ENCODE measurements around the gene VSTM2L. TPM values are rescaled to one million over a fixed set of nuclear protein-coding genes. Genes with fewer than 3 reads are reported as not detected.

VSTM2L gene
- polyA plus RNA-seq, 1 donor, result 22.9 TPM

GRCh38 chr20:37918035-37918434 lies 15.1 kb downstream of the VSTM2L start:
- Histone ChIP-seq H3K27ac (ENCODE audit: low read length) (no peak overlapping the region), H3K36me3 (ENCODE audit: control insufficient read depth, insufficient read depth, low read length) (no peaks in the 10 kb centered on the region), H3K27me3 (ENCODE audit: control insufficient read depth, insufficient read depth, low read length) (peaks cover 20% of the 10 kb centered on the region), H3K4me3 (ENCODE audit: low read length) (no peak overlapping the region), H3K9me3 (ENCODE audit: control insufficient read depth, low read depth, low read length) (no peaks in the 10 kb centered on the region), H3K4me1 (ENCODE audit: control insufficient read depth, insufficient read depth, low read length) (peaks cover 13% of the 10 kb centered on the region)
- no CpG with 5 or more reads among the region's 6 CpGs for WGBS (ENCODE audit: insufficient coverage, low lambda C conversion rate)
- no peak for DNase-seq

DNA sequence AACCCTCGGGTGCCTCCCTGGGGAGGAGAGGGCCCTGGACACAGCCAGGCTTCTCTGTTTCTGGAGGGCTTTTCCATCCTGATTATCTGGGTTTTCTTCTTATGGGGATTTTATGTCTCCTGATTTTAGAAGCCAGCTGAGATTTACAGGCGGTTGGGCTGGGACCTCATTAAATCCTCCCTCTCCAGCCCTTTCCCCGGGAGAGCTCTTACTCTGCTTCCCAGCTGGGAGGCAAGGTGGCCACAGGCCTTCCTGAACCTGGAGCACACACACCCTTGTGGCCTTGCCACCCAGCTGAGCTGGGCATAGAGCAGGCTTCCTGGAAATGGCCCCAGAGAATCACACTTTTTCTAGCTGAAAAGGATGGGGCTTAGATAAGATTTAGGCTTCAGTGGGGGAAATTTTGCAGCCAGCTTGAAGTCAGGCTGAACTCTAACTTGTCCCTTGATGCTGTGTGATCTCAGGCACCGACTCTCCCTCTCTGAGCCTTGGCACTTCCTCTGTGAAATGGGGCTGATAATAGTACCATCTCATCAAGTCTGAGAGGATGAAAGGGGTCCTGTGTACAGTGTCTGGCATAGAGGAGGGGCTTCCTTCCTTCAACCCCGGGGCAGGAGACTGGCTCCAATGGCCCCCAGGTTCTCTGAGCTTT lies 16.6 kb downstream of the VSTM2L start:
- H3K9me3 ChIP-seq (ENCODE audit: control insufficient read depth, low read depth, low read length), result no peaks in the 10 kb centered on the region
- no peak overlapping the region for H3K4me3 ChIP-seq (ENCODE audit: low read length)
- WGBS (ENCODE audit: insufficient coverage, low lambda C conversion rate), result no CpG with 5 or more reads among the region's 5 CpGs
- peaks cover 12% of the 10 kb centered on the region for H3K27me3 ChIP-seq (ENCODE audit: control insufficient read depth, insufficient read depth, low read length)
- no peaks in the 10 kb centered on the region for H3K36me3 ChIP-seq (ENCODE audit: control insufficient read depth, insufficient read depth, low read length)
- H3K4me1 ChIP-seq (ENCODE audit: control insufficient read depth, insufficient read depth, low read length), result peaks cover 12% of the 10 kb centered on the region
- DNase-seq, result no peak
- no peak overlapping the region for H3K27ac ChIP-seq (ENCODE audit: low read length)

GRCh38 chr20:37920270-37920669 lies 17.3 kb downstream of the VSTM2L start:
- H3K9me3 ChIP-seq (ENCODE audit: control insufficient read depth, low read depth, low read length), result no peaks in the 10 kb centered on the region
- no peaks in the 10 kb centered on the region for H3K36me3 ChIP-seq (ENCODE audit: control insufficient read depth, insufficient read depth, low read length)
- WGBS (ENCODE audit: insufficient coverage, low lambda C conversion rate), result no CpG with 5 or more reads among the region's 6 CpGs
- H3K27ac ChIP-seq (ENCODE audit: low read length), result no peak overlapping the region
- H3K4me1 ChIP-seq (ENCODE audit: control insufficient read depth, insufficient read depth, low read length), result peaks cover 8% of the 10 kb centered on the region
- H3K27me3 ChIP-seq (ENCODE audit: control insufficient read depth, insufficient read depth, low read length), result peaks cover 6% of the 10 kb centered on the region
- no peak overlapping the region for H3K4me3 ChIP-seq (ENCODE audit: low read length)
- DNase-seq, result no peak

DNA sequence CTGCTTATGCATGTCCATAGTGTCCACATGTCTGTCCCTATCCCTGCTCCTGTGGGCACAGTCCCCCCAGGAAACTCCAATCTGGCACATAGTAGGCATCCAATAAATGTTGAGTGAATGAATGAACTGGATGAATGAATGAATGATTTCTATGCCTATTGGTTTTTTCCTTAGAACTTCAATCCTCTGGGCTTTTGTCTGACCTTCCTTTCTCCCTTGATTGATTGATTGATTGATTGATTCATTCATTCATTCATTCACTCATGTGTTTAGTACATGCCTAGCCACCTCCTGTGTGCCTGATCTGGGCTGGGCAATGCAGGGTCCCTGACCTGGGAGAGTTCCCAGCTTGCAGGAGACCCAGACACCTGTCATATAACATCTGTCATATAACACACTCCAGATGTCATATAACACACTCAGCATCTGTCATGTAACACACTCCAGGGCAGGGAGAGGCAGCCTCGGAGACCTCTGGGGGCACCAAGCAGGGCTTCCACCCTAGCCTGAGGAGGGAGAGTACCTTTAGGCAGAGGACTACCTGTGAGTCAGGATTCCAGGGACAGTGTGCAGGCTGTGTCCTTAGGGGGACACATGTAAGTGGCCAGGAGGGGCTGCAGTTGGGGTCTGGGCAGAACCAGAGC lies 17.9 kb downstream of the VSTM2L start:
- H3K27me3 ChIP-seq (ENCODE audit: control insufficient read depth, insufficient read depth, low read length), result peaks cover 6% of the 10 kb centered on the region

GRCh38 chr20:37921341-37921929 lies 18.5 kb downstream of the VSTM2L start:
- Histone ChIP-seq H3K27ac (ENCODE audit: low read length) (no peak overlapping the region), H3K36me3 (ENCODE audit: control insufficient read depth, insufficient read depth, low read length) (no peaks in the 10 kb centered on the region), H3K4me1 (ENCODE audit: control insufficient read depth, insufficient read depth, low read length) (no peaks in the 10 kb centered on the region), H3K4me3 (ENCODE audit: low read length) (no peak overlapping the region), H3K9me3 (ENCODE audit: control insufficient read depth, low read depth, low read length) (no peaks in the 10 kb centered on the region), H3K27me3 (ENCODE audit: control insufficient read depth, insufficient read depth, low read length) (peaks cover 4% of the 10 kb centered on the region)
- no peak for DNase-seq
- WGBS (ENCODE audit: insufficient coverage, low lambda C conversion rate), result no CpG with 5 or more reads among the region's 6 CpGs

More for the DNA sequence above, 17.9 kb downstream of the VSTM2L start:
- Histone ChIP-seq H3K36me3 (ENCODE audit: control insufficient read depth, insufficient read depth, low read length) (no peaks in the 10 kb centered on the region), H3K4me1 (ENCODE audit: control insufficient read depth, insufficient read depth, low read length) (peaks cover 5% of the 10 kb centered on the region), H3K9me3 (ENCODE audit: control insufficient read depth, low read depth, low read length) (no peaks in the 10 kb centered on the region), H3K27ac (ENCODE audit: low read length) (no peak overlapping the region), H3K4me3 (ENCODE audit: low read length) (no peak overlapping the region)
- no CpG with 5 or more reads among the region's 1 CpG for WGBS (ENCODE audit: insufficient coverage, low lambda C conversion rate)
- no peak for DNase-seq

GRCh38 chr20:37922016-37922415 lies 19.1 kb downstream of the VSTM2L start:
- Histone ChIP-seq H3K27me3 (ENCODE audit: control insufficient read depth, insufficient read depth, low read length) (peaks cover 3% of the 10 kb centered on the region), H3K4me3 (ENCODE audit: low read length) (no peak overlapping the region), H3K27ac (ENCODE audit: low read length) (no peak overlapping the region), H3K4me1 (ENCODE audit: control insufficient read depth, insufficient read depth, low read length) (no peaks in the 10 kb centered on the region), H3K9me3 (ENCODE audit: control insufficient read depth, low read depth, low read length) (no peaks in the 10 kb centered on the region), H3K36me3 (ENCODE audit: control insufficient read depth, insufficient read depth, low read length) (no peaks in the 10 kb centered on the region)
- no peak for DNase-seq
- no CpG with 5 or more reads among the region's 3 CpGs for WGBS (ENCODE audit: insufficient coverage, low lambda C conversion rate)

DNA sequence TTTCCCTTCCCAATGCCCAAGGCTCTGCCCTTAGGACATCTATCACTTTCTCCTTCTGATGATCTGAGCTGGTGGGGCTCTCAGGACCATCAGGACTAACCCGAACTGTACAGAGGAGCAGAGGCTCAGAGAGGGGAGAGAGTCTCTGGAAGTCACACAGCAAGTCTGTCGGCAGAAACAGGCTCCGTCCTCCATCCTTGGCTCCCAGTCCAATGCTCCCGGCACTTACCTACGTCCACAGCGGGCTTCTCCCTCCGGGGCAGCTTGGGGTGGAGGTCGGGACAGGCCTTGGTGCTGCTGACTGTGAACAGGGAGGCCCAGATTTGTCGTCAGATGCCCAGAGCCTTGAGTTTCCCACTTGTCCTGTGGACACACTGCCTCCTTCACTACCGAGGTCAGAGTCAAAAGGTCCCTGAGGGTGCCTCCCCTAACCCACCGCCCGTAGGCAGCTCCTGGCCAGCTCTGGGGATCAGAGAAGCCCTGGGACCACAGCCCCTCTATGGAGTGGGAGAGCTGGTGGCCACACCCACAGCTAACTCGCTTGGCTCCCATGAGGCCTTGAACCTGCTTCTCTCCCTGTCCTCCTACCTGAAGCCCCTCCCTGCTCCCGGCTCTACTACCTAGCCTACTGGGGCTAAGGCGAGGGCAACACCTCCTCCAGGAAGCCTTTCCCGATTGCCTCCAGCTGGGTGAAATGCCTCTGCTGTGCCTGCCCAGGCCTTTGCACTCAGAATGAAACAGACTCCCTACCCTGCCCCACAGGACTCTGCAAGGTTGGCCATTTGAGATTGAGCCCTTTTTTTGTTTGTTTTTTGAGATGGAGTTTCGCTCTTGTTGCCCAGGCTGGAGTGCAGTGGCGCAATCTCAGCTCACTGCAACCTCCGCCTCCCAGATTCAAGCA lies 22.6 kb downstream of the VSTM2L start:
- no peak overlapping the region for H3K27ac ChIP-seq (ENCODE audit: low read length)
- no peak overlapping the region for H3K4me3 ChIP-seq (ENCODE audit: low read length)
- H3K4me1 ChIP-seq (ENCODE audit: control insufficient read depth, insufficient read depth, low read length), result no peaks in the 10 kb centered on the region
- no peaks in the 10 kb centered on the region for H3K27me3 ChIP-seq (ENCODE audit: control insufficient read depth, insufficient read depth, low read length)
- DNase-seq, result no peak
- no peaks in the 10 kb centered on the region for H3K36me3 ChIP-seq (ENCODE audit: control insufficient read depth, insufficient read depth, low read length)
- no peaks in the 10 kb centered on the region for H3K9me3 ChIP-seq (ENCODE audit: control insufficient read depth, low read depth, low read length)
- WGBS (ENCODE audit: insufficient coverage, low lambda C conversion rate), result no CpG with 5 or more reads among the region's 19 CpGs

DNA sequence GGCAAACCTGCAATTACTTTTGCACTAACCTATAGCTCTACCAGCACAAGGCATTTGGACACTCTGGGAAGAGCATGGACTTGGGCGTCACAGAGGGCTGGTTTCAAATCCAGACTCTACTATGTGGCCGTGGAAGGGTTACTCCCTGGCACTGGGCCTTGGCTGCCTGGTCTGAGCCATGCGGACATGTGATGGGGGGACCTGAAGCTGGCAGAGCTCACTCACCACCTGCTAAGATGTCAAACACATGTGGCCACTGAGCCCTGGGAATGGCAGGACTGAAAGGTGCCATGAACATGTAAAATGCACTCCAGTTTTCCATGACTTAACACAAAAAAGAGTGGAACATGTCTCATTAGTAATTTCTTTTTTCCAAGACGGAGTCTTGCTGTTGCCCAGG lies 23.7 kb downstream of the VSTM2L start:
- Histone ChIP-seq H3K36me3 (ENCODE audit: control insufficient read depth, insufficient read depth, low read length) (no peaks in the 10 kb centered on the region), H3K4me1 (ENCODE audit: control insufficient read depth, insufficient read depth, low read length) (no peaks in the 10 kb centered on the region), H3K27ac (ENCODE audit: low read length) (no peak overlapping the region), H3K4me3 (ENCODE audit: low read length) (no peak overlapping the region), H3K27me3 (ENCODE audit: control insufficient read depth, insufficient read depth, low read length) (peaks cover 3% of the 10 kb centered on the region), H3K9me3 (ENCODE audit: control insufficient read depth, low read depth, low read length) (no peaks in the 10 kb centered on the region)
- DNase-seq, result no peak
- no CpG with 5 or more reads among the region's 4 CpGs for WGBS (ENCODE audit: insufficient coverage, low lambda C conversion rate)

- no CpG with 5 or more reads among the region's 18 CpGs for WGBS (ENCODE audit: insufficient coverage, low lambda C conversion rate)
- no peaks in the 10 kb centered on the region for H3K4me1 ChIP-seq (ENCODE audit: control insufficient read depth, insufficient read depth, low read length)
- DNase-seq, result no peak
- H3K36me3 ChIP-seq (ENCODE audit: control insufficient read depth, insufficient read depth, low read length), result no peaks in the 10 kb centered on the region
- peaks cover 3% of the 10 kb centered on the region for H3K27me3 ChIP-seq (ENCODE audit: control insufficient read depth, insufficient read depth, low read length)
- H3K9me3 ChIP-seq (ENCODE audit: control insufficient read depth, low read depth, low read length), result no peaks in the 10 kb centered on the region
- H3K4me3 ChIP-seq (ENCODE audit: low read length), result no peak overlapping the region
- H3K27ac ChIP-seq (ENCODE audit: low read length), result no peak overlapping the region
Measured at GRCh38 chr20:37927410-37928095, 24.6 kb downstream of the VSTM2L start.

All from large intestine (tissue), 3 donors.